Smooth muscle cell (in vitro differentiated cells): ENCODE results near the gene SYNPR. TPM values are rescaled to one million over a fixed set of nuclear protein-coding genes. Genes with fewer than 3 reads are reported as not detected.

ENCODE experiments used
- DNase-seq: peaks from one replicate; lab custom pipeline; 2025; ENCODE audit not compliant: unreplicated experiment; lab: John Stamatoyannopoulos, UW
- H2AFZ ChIP-seq: fragments of 200-600 bp; sonication (generic); 2 replicates; pipeline ENCODE4 v1.6.0; 2016; ENCODE audit warnings: antibody characterized with exemption, low read depth, mild to moderate bottlenecking
- H3F3A ChIP-seq: fragments of 200-600 bp; sonication (generic); 2 replicates; pipeline ENCODE4 v1.6.0; 2017; ENCODE audit warnings: antibody characterized with exemption, low read depth
- H3K27ac ChIP-seq: fragments of 200-600 bp; sonication (generic); 2 replicates; pipeline ENCODE4 v1.5.1; 2016; ENCODE audit warnings: low read depth, mild to moderate bottlenecking
- H3K27me3 ChIP-seq: fragments of 200-600 bp; sonication (generic); 2 replicates; pipeline ENCODE4 v1.6.1; 2016; ENCODE audit warnings: low read depth, mild to moderate bottlenecking
- H3K36me3 ChIP-seq: fragments of 200-600 bp; sonication (generic); 2 replicates; pipeline ENCODE4 v1.5.1; 2016; ENCODE audit warnings: low read depth
- H3K4me1 ChIP-seq: fragments of 200-600 bp; sonication (generic); 2 replicates; pipeline ENCODE4 v1.5.1; 2016; ENCODE audit warnings: low read depth
- H3K4me2 ChIP-seq: fragments of 200-600 bp; sonication (generic); 2 replicates; pipeline ENCODE4 v1.6.0; 2016; ENCODE audit warnings: mild to moderate bottlenecking
- H3K4me3 ChIP-seq: fragments of 200-600 bp; sonication (generic); 2 replicates; pipeline ENCODE4 v1.5.1; 2016; ENCODE audit warnings: mild to moderate bottlenecking
- H3K79me2 ChIP-seq: fragments of 200-600 bp; sonication (generic); 2 replicates; pipeline ENCODE4 v1.6.0; 2016; ENCODE audit warnings: low read depth, mild to moderate bottlenecking
- H3K9ac ChIP-seq: fragments of 200-600 bp; sonication (generic); 2 replicates; pipeline ENCODE4 v1.6.0; 2016; ENCODE audit warnings: low read depth
- H3K9me3 ChIP-seq: fragments of 200-600 bp; sonication (generic); replicated peaks from 2 replicates; pipeline ENCODE4 v1.5.1; 2016; ENCODE audit warnings: low read depth
- H4K20me1 ChIP-seq: fragments of 200-600 bp; sonication (generic); 2 replicates; pipeline ENCODE4 v1.6.0; 2016; ENCODE audit warnings: low read depth
- WGBS: methylation state at CpG from one replicate; pipeline ENCODE4 v1.1.7; 2016; ENCODE audit warnings: low lambda C conversion rate; 5-methylcytosine and 5-hydroxymethylcytosine counted together
- polyA plus RNA-seq: library from polyadenylated mRNA; unstranded; fragments of >200 nt; fragmentation: Nextera tagmentation; extraction: Ambion mirVana; gene quantifications from 2 replicates; pipeline ENCODE4 v1.2.1, GENCODE V29; 2016
- total RNA-seq: library from RNA; depleted of rRNA; stranded (reverse); fragments of >200 nt; gene quantifications from 2 replicates; pipeline ENCODE4 v1.2.3, GENCODE V29; 2014
- TF ChIP-seq, protein P1 (sequence below): fragments of 200-600 bp; sonication (generic); IDR thresholded peaks from 2 replicates; pipeline ENCODE4 v1.5.1; 2017; ENCODE audit warnings: borderline replicate concordance, mild to moderate bottlenecking, antibody characterized with exemption; ENCODE audit not compliant: insufficient read depth, poor library complexity, severe bottlenecking

Gene SYNPR
- total and polyA plus RNA-seq, 2 experiments from 2014 or later, result not detected

DNA sequence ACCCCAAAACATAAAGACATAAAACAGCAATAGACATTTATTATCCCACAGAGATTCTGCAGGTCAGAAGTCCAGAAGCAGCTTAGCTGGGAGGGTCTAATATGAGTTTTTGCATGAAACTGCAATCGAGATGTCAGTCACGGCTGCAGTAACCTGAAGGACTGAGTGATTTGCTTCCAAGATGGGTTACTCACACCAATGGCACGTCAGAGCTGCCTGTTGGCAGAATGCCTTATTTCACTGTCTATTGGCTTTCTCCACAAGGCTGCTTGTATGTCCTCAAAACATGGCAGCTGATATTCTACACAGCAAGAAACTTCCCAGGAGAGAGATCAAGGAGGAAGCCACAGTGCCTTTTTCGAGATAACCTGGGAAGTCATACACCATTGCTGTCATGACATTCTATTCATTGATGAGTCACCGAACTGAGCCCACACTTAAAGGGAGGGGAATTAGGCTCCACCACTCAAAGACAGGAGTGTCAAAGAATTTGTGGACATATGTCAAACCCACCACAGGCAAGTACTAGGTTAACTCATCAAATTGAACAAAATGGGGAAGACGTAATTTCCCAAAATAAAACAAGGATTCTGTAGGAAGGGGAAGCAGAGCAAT is 122.2 kb downstream of the SYNPR start:
- Histone ChIP-seq H3K4me3 (no peak overlapping the region), H3K36me3 (no peaks in the 10 kb centered on the region), H2AFZ (no peak overlapping the region), H3K27me3 (no peaks in the 10 kb centered on the region), H3K4me1 (no peaks in the 10 kb centered on the region), H3F3A (no peaks in the 10 kb centered on the region), H3K9ac (no peak overlapping the region), H3K9me3 (no peaks in the 10 kb centered on the region), H3K27ac (no peak overlapping the region), H3K4me2 (no peak overlapping the region), H4K20me1 (no peaks in the 10 kb centered on the region), H3K79me2 (no peaks in the 10 kb centered on the region)
- TF ChIP-seq, protein P1, sequence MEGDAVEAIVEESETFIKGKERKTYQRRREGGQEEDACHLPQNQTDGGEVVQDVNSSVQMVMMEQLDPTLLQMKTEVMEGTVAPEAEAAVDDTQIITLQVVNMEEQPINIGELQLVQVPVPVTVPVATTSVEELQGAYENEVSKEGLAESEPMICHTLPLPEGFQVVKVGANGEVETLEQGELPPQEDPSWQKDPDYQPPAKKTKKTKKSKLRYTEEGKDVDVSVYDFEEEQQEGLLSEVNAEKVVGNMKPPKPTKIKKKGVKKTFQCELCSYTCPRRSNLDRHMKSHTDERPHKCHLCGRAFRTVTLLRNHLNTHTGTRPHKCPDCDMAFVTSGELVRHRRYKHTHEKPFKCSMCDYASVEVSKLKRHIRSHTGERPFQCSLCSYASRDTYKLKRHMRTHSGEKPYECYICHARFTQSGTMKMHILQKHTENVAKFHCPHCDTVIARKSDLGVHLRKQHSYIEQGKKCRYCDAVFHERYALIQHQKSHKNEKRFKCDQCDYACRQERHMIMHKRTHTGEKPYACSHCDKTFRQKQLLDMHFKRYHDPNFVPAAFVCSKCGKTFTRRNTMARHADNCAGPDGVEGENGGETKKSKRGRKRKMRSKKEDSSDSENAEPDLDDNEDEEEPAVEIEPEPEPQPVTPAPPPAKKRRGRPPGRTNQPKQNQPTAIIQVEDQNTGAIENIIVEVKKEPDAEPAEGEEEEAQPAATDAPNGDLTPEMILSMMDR, result no peak
- no peak for DNase-seq
- 77% methylated on average over 6 of the region's 6 CpGs for WGBS

DNA sequence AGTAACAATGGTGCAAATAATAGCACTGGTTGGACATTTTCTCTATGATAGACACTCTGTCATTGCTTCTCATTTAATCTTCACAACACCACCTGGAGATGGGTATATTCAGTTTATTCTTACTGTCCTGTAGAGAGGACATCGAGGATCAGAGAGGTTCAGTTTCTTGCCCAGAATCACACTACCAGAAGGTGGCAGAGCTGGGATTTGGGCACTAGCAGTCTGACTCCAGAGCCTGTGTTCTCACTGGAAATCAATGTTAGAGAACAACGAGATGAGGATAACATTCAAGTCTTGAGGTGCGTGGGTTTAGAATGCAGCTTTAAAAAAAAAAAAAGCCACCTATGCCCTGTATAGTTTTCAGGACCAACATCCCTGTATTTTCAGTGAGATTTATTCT is 127.8 kb downstream of the SYNPR start:
- no peaks in the 10 kb centered on the region for H4K20me1 ChIP-seq
- H3K9me3 ChIP-seq, result no peaks in the 10 kb centered on the region
- no peak overlapping the region for H3K4me3 ChIP-seq
- no peak overlapping the region for H2AFZ ChIP-seq
- no peak overlapping the region for H3K4me2 ChIP-seq
- no peaks in the 10 kb centered on the region for H3K27me3 ChIP-seq
- no peaks in the 10 kb centered on the region for H3F3A ChIP-seq
- no peak overlapping the region for H3K9ac ChIP-seq
- H3K27ac ChIP-seq, result no peak overlapping the region
- DNase-seq, result no peak
- H3K4me1 ChIP-seq, result no peaks in the 10 kb centered on the region
- no peaks in the 10 kb centered on the region for H3K79me2 ChIP-seq
- H3K36me3 ChIP-seq, result no peaks in the 10 kb centered on the region
- WGBS, result 91% methylated on average over 3 of the region's 3 CpGs
- TF ChIP-seq, protein P1, result no peak

DNA sequence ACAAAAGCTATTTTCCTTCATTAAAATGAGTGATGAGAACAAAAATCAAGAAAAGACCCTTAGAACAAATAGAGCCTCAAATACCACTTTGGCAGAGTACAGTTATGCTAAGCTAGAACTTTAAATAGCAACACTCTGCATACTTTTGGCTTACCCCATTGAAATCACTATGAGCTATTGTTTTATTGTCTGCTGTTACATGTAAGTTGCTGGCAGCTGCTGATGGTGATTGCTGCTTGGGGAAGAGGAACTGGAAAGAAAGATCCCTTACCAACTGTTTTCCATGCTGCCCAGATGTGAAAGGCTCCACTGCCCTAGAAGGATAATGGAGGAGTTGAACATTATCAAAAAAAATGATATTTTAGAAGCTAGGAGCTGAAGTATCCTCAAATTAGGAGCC is 135.4 kb downstream of the SYNPR start:
- TF ChIP-seq, protein P1, result no peak
- no peak overlapping the region for H3K4me2 ChIP-seq
- no peaks in the 10 kb centered on the region for H4K20me1 ChIP-seq
- no peaks in the 10 kb centered on the region for H3K27me3 ChIP-seq
- no peaks in the 10 kb centered on the region for H3F3A ChIP-seq
- H3K9ac ChIP-seq, result no peak overlapping the region
- H2AFZ ChIP-seq, result no peak overlapping the region
- no peaks in the 10 kb centered on the region for H3K4me1 ChIP-seq
- no peak for DNase-seq
- H3K79me2 ChIP-seq, result no peaks in the 10 kb centered on the region
- H3K4me3 ChIP-seq, result no peak overlapping the region
- H3K9me3 ChIP-seq, result no peaks in the 10 kb centered on the region
- H3K36me3 ChIP-seq, result no peaks in the 10 kb centered on the region
- no peak overlapping the region for H3K27ac ChIP-seq

DNA sequence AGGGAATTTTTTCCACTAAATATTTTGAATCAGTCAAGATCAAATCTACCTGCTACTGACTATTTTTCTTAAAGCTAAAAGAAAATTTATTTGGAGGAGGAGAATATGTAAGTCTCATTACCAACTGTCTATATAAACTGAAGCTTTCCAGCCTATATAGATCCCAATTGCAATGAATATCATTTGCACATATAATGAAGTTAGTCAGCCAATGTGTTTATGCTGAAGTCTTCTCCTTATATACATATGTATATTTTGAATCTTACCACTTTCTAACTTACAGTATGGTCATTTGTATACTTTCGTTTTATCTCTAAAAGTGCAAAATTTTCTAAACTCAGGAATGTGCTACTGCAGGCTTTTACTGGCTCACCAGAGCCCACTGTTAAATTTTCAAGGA is 136.5 kb downstream of the SYNPR start:
- Histone ChIP-seq H3K4me2 (no peak overlapping the region), H3K27me3 (no peaks in the 10 kb centered on the region), H3K79me2 (no peaks in the 10 kb centered on the region), H3K36me3 (no peaks in the 10 kb centered on the region), H3K4me3 (no peak overlapping the region), H3K9me3 (no peaks in the 10 kb centered on the region), H4K20me1 (no peaks in the 10 kb centered on the region), H2AFZ (no peak overlapping the region), H3F3A (no peaks in the 10 kb centered on the region), H3K4me1 (no peaks in the 10 kb centered on the region), H3K9ac (no peak overlapping the region), H3K27ac (no peak overlapping the region)
- 70% methylated on average over 1 of the region's 1 CpG for WGBS
- TF ChIP-seq, protein P1, result no peak
- DNase-seq, result no peak
